T-helper 2 cell treated with Interferon-gamma antibody and Interleukin-4, amounts not matched to agents 100 ng/mL and 5 ng/mL, for 36 hours (primary cell): ENCODE measurements around the gene ACSF2. TPM values are rescaled to one million over a fixed set of nuclear protein-coding genes. Genes with fewer than 3 reads are reported as not detected.

ENCODE experiments used
- intact Hi-C: fragments of 100-400 bp; cut with micrococcal nuclease; formaldehyde crosslinking; loops from one replicate; pipeline ENCODE4 v1.15.1; 2023
- total RNA-seq: library from RNA; stranded (reverse); gene quantifications from 2 replicates; pipeline ENCODE4 v1.2.3, GENCODE V29; 2022

The ACSF2 gene
- total RNA-seq, 1 donor from 2014 or later = 27.3 TPM

- intact Hi-C loops = no loop called here
Observed at GRCh38 chr17:50521514-50521913, 95.5 kb downstream of the ACSF2 start.

GRCh38 chr17:50522766-50523165, 96.7 kb downstream of the ACSF2 start:
- intact Hi-C loops = no loop called here

- intact Hi-C loops = no loop called here
Observed at GRCh38 chr17:50523208-50523607, 97.2 kb downstream of the ACSF2 start.

Other genes with a start within 250 kb of the ACSF2 start
- gene COL1A1, start 224.6 kb upstream of the ACSF2 start, total RNA-seq = 1.2 and 1.5 TPM in 2 replicates
- 0.30 and 0.59 TPM in 2 replicates for gene TMEM92, start 151.8 kb upstream of the ACSF2 start, total RNA-seq
- 34.3 and 35.9 TPM in 2 replicates for gene XYLT2, start 80.1 kb upstream of the ACSF2 start, total RNA-seq
- gene MRPL27, start 53.0 kb upstream of the ACSF2 start, total RNA-seq = 75.6 and 81.1 TPM in 2 replicates
- 16.2 and 23.2 TPM in 2 replicates for gene EME1, start 53.0 kb upstream of the ACSF2 start, total RNA-seq
- 92.8 and 94.4 TPM in 2 replicates for gene LRRC59, start 28.7 kb upstream of the ACSF2 start, total RNA-seq
- not detected in 2 replicates for gene CHAD, start 42.7 kb downstream of the ACSF2 start, total RNA-seq
- 31.6 and 32.3 TPM in 2 replicates for gene RSAD1, start 52.6 kb downstream of the ACSF2 start, total RNA-seq
- gene MYCBPAP, start 82.2 kb downstream of the ACSF2 start, total RNA-seq = 6.4 and 6.8 TPM in 2 replicates
- gene EPN3, start 106.5 kb downstream of the ACSF2 start, total RNA-seq = not detected in 2 replicates
- 13.5 and 14.5 TPM in 2 replicates for gene SPATA20, start 121.0 kb downstream of the ACSF2 start, total RNA-seq
- 0.02 TPM in 1 of 2 replicates, not detected in the other for gene CACNA1G, start 134.5 kb downstream of the ACSF2 start, total RNA-seq
- gene ABCC3, start 208.7 kb downstream of the ACSF2 start, total RNA-seq = not detected in 2 replicates